ENCODE measurements around the gene DRC7.

Gene DRC7
- total RNA-seq: 0 reads per million in 2 experiments

- no peak for DNase-seq (ENCODE audit: low read depth)
These were observed at the start of gene DRC7 for GRCh38 chr16:57694725-57695679. DRC7 (plus strand) TSS chr16:57694806; CDS start chr16:57697950, 3,144 bp downstream.

- no peak for DNase-seq (ENCODE audit: low read depth)
These were observed 49.4 kb upstream of the DRC7 start for GRCh38 chr16:57645169-57645568.

- DNase-seq (ENCODE audit: low read depth): no peak
These were observed 48.8 kb upstream of the DRC7 start for GRCh38 chr16:57645691-57646387.

- no peak for DNase-seq (ENCODE audit: low read depth)
These were observed 48.1 kb upstream of the DRC7 start for GRCh38 chr16:57646388-57647039.

GRCh38 chr16:57647136-57647875 lies 47.3 kb upstream of the DRC7 start:
- DNase-seq (ENCODE audit: low read depth): no peak

- no peak for DNase-seq (ENCODE audit: low read depth)
These were observed 46.5 kb upstream of the DRC7 start for GRCh38 chr16:57648125-57648524.

- peak; percentile 70 for DNase-seq (ENCODE audit: low read depth)
These were observed 45.8 kb upstream of the DRC7 start for GRCh38 chr16:57648581-57649442.

- DNase-seq (ENCODE audit: low read depth): no peak
These were observed 45.2 kb upstream of the DRC7 start for GRCh38 chr16:57649443-57649751.

- no peak for DNase-seq (ENCODE audit: low read depth)
These were observed 44.8 kb upstream of the DRC7 start for GRCh38 chr16:57649846-57650245.

GRCh38 chr16:57651344-57652333 lies 43.0 kb upstream of the DRC7 start:
- DNase-seq (ENCODE audit: low read depth): no peak

- no peak for DNase-seq (ENCODE audit: low read depth)
These were observed 41.7 kb upstream of the DRC7 start for GRCh38 chr16:57652695-57653471.

GRCh38 chr16:57653936-57654335 lies 40.7 kb upstream of the DRC7 start:
- DNase-seq (ENCODE audit: low read depth): no peak

GRCh38 chr16:57656342-57656955 lies 38.2 kb upstream of the DRC7 start:
- DNase-seq (ENCODE audit: low read depth): no peak

- DNase-seq (ENCODE audit: low read depth): no peak
These were observed 37.4 kb upstream of the DRC7 start for GRCh38 chr16:57657228-57657627.

- no peak for DNase-seq (ENCODE audit: low read depth)
These were observed 36.3 kb upstream of the DRC7 start for GRCh38 chr16:57658130-57658877.

- no peak for DNase-seq (ENCODE audit: low read depth)
These were observed 35.5 kb upstream of the DRC7 start for GRCh38 chr16:57658878-57659674.

Measured in T follicular helper cell (primary cell).